ENCODE data around the gene POU2F1. TPM values are rescaled to one million over a fixed set of nuclear protein-coding genes. Genes with fewer than 3 reads are reported as not detected.

The POU2F1 gene
- total and polyA plus RNA-seq, 2 donors, result 2.6 to 4.1 TPM

- peak overlapping the region in 1 of 2 donors; percentile 18 for H3K27ac ChIP-seq (ENCODE audit: low read depth in 1 of 2, low read length in 1 of 2)
- H3K27me3 ChIP-seq (ENCODE audit: control insufficient read depth in 2 of 2, insufficient read depth in 1 of 2, low read length in 1 of 2), result no peaks in the 10 kb centered on the region
- peaks cover 3 to 4% of the 10 kb centered on the region in 2 donors for H3K9me3 ChIP-seq (ENCODE audit: control insufficient read depth in 2 of 2, insufficient read depth in 1 of 2, low read length in 1 of 2)
- WGBS, result 71% methylated on average over 4 of the region's 4 CpGs
- peaks cover 3 to 6% of the 10 kb centered on the region in 2 donors for H3K4me1 ChIP-seq (ENCODE audit: control insufficient read depth in 2 of 2, insufficient read depth in 2 of 2, low read length in 2 of 2)
- peaks cover 4 to 5% of the 10 kb centered on the region in 2 donors for H3K36me3 ChIP-seq (ENCODE audit: control insufficient read depth in 2 of 2, insufficient read depth in 2 of 2, low read length in 1 of 2)
- DNase-seq (ENCODE audit: low read depth in 6 of 9, low spot score in 9 of 9), result no peak
- H3K4me3 ChIP-seq (ENCODE audit: low read length in 2 of 2), result no peak overlapping the region
Observed at GRCh38 chr1:167328306-167328815, 107.7 kb downstream of the POU2F1 start.

GRCh38 chr1:167328816-167329483 is 108.3 kb downstream of the POU2F1 start:
- Histone ChIP-seq H3K4me1 (ENCODE audit: control insufficient read depth in 2 of 2, insufficient read depth in 2 of 2, low read length in 2 of 2) (peaks cover 5 to 6% of the 10 kb centered on the region in 2 donors), H3K4me3 (ENCODE audit: low read length in 2 of 2) (no peak overlapping the region), H3K27me3 (ENCODE audit: control insufficient read depth in 2 of 2, insufficient read depth in 1 of 2, low read length in 1 of 2) (no peaks in the 10 kb centered on the region), H3K9me3 (ENCODE audit: control insufficient read depth in 2 of 2, insufficient read depth in 1 of 2, low read length in 1 of 2) (no peaks in the 10 kb centered on the region), H3K36me3 (ENCODE audit: control insufficient read depth in 2 of 2, insufficient read depth in 2 of 2, low read length in 1 of 2) (peaks cover 4 to 6% of the 10 kb centered on the region in 2 donors), H3K27ac (ENCODE audit: low read depth in 1 of 2, low read length in 1 of 2) (peak overlapping the region in 1 of 2 donors; percentile 43)
- DNase-seq (ENCODE audit: low read depth in 6 of 9, low spot score in 9 of 9), result peak in 3 of 9 donors; percentile 14 to 55 (median 21)
- WGBS, result 21% methylated on average over 8 of the region's 8 CpGs

GRCh38 chr1:167330601-167331293 is 110.1 kb downstream of the POU2F1 start:
- Histone ChIP-seq H3K9me3 (ENCODE audit: control insufficient read depth in 2 of 2, insufficient read depth in 1 of 2, low read length in 1 of 2) (no peaks in the 10 kb centered on the region), H3K4me3 (ENCODE audit: low read length in 2 of 2) (no peak overlapping the region), H3K36me3 (ENCODE audit: control insufficient read depth in 2 of 2, insufficient read depth in 2 of 2, low read length in 1 of 2) (peaks cover 4 to 6% of the 10 kb centered on the region in 2 donors), H3K4me1 (ENCODE audit: control insufficient read depth in 2 of 2, insufficient read depth in 2 of 2, low read length in 2 of 2) (peaks cover 5 to 6% of the 10 kb centered on the region in 2 donors), H3K27me3 (ENCODE audit: control insufficient read depth in 2 of 2, insufficient read depth in 1 of 2, low read length in 1 of 2) (no peaks in the 10 kb centered on the region), H3K27ac (ENCODE audit: low read depth in 1 of 2, low read length in 1 of 2) (no peak overlapping the region)
- WGBS, result 92% methylated on average over 1 of the region's 1 CpG
- DNase-seq (ENCODE audit: low read depth in 6 of 9, low spot score in 9 of 9), result no peak

DNA sequence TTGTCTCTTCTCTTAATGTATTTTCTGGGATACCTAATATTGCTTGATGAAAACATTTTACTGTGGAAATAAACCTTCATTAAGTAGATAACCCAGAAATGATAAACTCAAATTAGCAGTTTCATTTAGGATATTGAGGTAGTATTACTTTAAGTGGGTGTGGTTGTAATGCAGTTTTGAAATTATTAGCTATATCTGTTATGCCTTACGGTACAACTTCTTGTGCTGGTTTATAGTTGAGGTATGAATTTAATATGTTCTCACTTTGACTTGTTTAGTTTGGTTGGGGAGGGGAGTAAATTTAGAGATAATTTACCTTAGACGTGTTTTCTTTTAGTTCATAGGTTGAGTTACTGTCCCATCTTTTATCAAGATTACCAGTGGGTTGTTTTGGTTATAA is 111.0 kb downstream of the POU2F1 start:
- no peak overlapping the region for H3K27ac ChIP-seq (ENCODE audit: low read depth in 1 of 2, low read length in 1 of 2)
- H3K36me3 ChIP-seq (ENCODE audit: control insufficient read depth in 2 of 2, insufficient read depth in 2 of 2, low read length in 1 of 2), result peaks cover 2 to 4% of the 10 kb centered on the region in 2 donors
- DNase-seq (ENCODE audit: low read depth in 6 of 9, low spot score in 9 of 9), result no peak
- H3K4me1 ChIP-seq (ENCODE audit: control insufficient read depth in 2 of 2, insufficient read depth in 2 of 2, low read length in 2 of 2), result peaks cover 5 to 6% of the 10 kb centered on the region in 2 donors
- no peak overlapping the region for H3K4me3 ChIP-seq (ENCODE audit: low read length in 2 of 2)
- peaks cover 0 to 2% of the 10 kb centered on the region in 2 donors for H3K9me3 ChIP-seq (ENCODE audit: control insufficient read depth in 2 of 2, insufficient read depth in 1 of 2, low read length in 1 of 2)
- H3K27me3 ChIP-seq (ENCODE audit: control insufficient read depth in 2 of 2, insufficient read depth in 1 of 2, low read length in 1 of 2), result no peaks in the 10 kb centered on the region
- 70% methylated on average over 2 of the region's 2 CpGs for WGBS

DNA sequence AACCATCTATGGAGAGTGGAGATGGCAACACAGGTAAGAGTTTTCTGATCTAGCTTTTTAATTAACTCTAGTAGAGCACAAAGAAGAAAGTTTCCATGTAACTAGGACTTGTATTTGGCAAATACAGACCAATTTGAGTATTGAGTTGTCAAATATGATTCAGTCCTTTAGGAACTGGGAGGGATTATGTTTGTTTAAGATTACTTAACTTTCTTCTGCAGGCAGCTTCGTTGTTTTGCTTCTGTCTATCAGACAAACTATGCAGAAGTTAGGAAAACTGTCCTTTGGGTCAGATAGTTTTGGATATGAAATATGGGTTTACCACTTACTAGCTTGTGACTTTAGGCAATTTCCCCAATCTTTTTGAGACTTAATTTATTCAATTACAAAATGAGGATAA is 111.8 kb downstream of the POU2F1 start:
- no peak overlapping the region for H3K27ac ChIP-seq (ENCODE audit: low read depth in 1 of 2, low read length in 1 of 2)
- peaks cover 2 to 6% of the 10 kb centered on the region in 2 donors for H3K9me3 ChIP-seq (ENCODE audit: control insufficient read depth in 2 of 2, insufficient read depth in 1 of 2, low read length in 1 of 2)
- no peaks in the 10 kb centered on the region for H3K27me3 ChIP-seq (ENCODE audit: control insufficient read depth in 2 of 2, insufficient read depth in 1 of 2, low read length in 1 of 2)
- peaks cover 5 to 6% of the 10 kb centered on the region in 2 donors for H3K4me1 ChIP-seq (ENCODE audit: control insufficient read depth in 2 of 2, insufficient read depth in 2 of 2, low read length in 2 of 2)
- peaks cover 2 to 8% of the 10 kb centered on the region in 2 donors for H3K36me3 ChIP-seq (ENCODE audit: control insufficient read depth in 2 of 2, insufficient read depth in 2 of 2, low read length in 1 of 2)
- no peak for DNase-seq (ENCODE audit: low read depth in 6 of 9, low spot score in 9 of 9)
- WGBS, result 71% methylated on average over 1 of the region's 1 CpG
- H3K4me3 ChIP-seq (ENCODE audit: low read length in 2 of 2), result no peak overlapping the region

- WGBS, result 94% methylated on average over 2 of the region's 2 CpGs
- H3K4me3 ChIP-seq (ENCODE audit: low read length in 2 of 2), result no peak overlapping the region
- H3K4me1 ChIP-seq (ENCODE audit: control insufficient read depth in 2 of 2, insufficient read depth in 2 of 2, low read length in 2 of 2), result peaks cover 5 to 6% of the 10 kb centered on the region in 2 donors
Observed at GRCh38 chr1:167333124-167333523, 112.4 kb downstream of the POU2F1 start.

DNA sequence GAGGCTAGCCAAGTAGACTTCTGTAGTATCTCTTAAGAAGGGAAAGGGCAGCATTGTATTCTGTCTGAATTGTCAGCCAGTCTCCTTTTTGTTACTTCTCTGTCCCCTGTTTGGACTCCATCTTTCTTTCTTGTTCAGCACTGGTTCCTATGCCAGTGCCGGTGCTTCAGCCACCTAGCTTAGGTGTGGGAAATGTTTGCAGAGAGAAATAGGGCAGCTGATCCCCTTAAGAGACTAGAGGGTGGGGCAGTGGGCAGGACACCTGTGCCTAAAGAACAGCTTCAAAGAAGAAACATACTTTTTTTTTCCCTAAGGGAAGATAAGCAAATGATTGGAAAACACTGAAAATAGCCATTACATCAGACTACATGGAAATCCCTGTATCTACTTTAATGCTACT is 113.0 kb downstream of the POU2F1 start:
- DNase-seq (ENCODE audit: low read depth in 6 of 9, low spot score in 9 of 9), result no peak
- H3K27me3 ChIP-seq (ENCODE audit: control insufficient read depth in 2 of 2, insufficient read depth in 1 of 2, low read length in 1 of 2), result no peaks in the 10 kb centered on the region
- WGBS, result 86% methylated on average over 1 of the region's 1 CpG
- no peak overlapping the region for H3K27ac ChIP-seq (ENCODE audit: low read depth in 1 of 2, low read length in 1 of 2)
- peaks cover 5 to 10% of the 10 kb centered on the region in 2 donors for H3K36me3 ChIP-seq (ENCODE audit: control insufficient read depth in 2 of 2, insufficient read depth in 2 of 2, low read length in 1 of 2)
- H3K9me3 ChIP-seq (ENCODE audit: control insufficient read depth in 2 of 2, insufficient read depth in 1 of 2, low read length in 1 of 2), result peaks cover 2 to 7% of the 10 kb centered on the region in 2 donors
- no peak overlapping the region for H3K4me3 ChIP-seq (ENCODE audit: low read length in 2 of 2)
- peaks cover 5 to 6% of the 10 kb centered on the region in 2 donors for H3K4me1 ChIP-seq (ENCODE audit: control insufficient read depth in 2 of 2, insufficient read depth in 2 of 2, low read length in 2 of 2)

More at GRCh38 chr1:167333124-167333523, 112.4 kb downstream of the POU2F1 start:
- peaks cover 2 to 7% of the 10 kb centered on the region in 2 donors for H3K9me3 ChIP-seq (ENCODE audit: control insufficient read depth in 2 of 2, insufficient read depth in 1 of 2, low read length in 1 of 2)
- no peak for DNase-seq (ENCODE audit: low read depth in 6 of 9, low spot score in 9 of 9)
- H3K36me3 ChIP-seq (ENCODE audit: control insufficient read depth in 2 of 2, insufficient read depth in 2 of 2, low read length in 1 of 2), result peaks cover 5 to 10% of the 10 kb centered on the region in 2 donors
- no peaks in the 10 kb centered on the region for H3K27me3 ChIP-seq (ENCODE audit: control insufficient read depth in 2 of 2, insufficient read depth in 1 of 2, low read length in 1 of 2)
- no peak overlapping the region for H3K27ac ChIP-seq (ENCODE audit: low read depth in 1 of 2, low read length in 1 of 2)

DNA sequence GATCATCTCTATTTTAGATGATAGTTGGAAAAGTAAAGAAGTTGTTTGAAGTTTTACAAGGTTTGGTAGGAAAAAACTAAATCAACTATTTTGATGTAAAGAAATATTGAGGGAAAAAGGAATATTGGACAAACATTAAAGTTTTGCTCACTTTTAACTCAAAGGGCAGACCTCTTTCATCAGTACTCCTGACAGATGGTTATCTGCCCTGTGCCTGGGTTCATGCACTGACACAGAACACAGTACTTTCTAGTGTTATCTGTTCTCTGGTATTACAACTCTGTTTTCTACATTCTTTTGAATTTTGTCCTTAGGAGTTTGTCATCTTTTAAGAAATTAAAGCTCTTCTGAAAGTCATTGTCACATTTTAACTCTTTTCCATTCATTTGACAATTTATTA is 118.7 kb downstream of the POU2F1 start:
- H3K27ac ChIP-seq (ENCODE audit: low read depth in 1 of 2, low read length in 1 of 2), result no peak overlapping the region
- peaks cover 6 to 11% of the 10 kb centered on the region in 2 donors for H3K36me3 ChIP-seq (ENCODE audit: control insufficient read depth in 2 of 2, insufficient read depth in 2 of 2, low read length in 1 of 2)
- H3K27me3 ChIP-seq (ENCODE audit: control insufficient read depth in 2 of 2, insufficient read depth in 1 of 2, low read length in 1 of 2), result no peaks in the 10 kb centered on the region
- no peak overlapping the region for H3K4me3 ChIP-seq (ENCODE audit: low read length in 2 of 2)
- DNase-seq (ENCODE audit: low read depth in 6 of 9, low spot score in 9 of 9), result no peak
- H3K9me3 ChIP-seq (ENCODE audit: control insufficient read depth in 2 of 2, insufficient read depth in 1 of 2, low read length in 1 of 2), result peaks cover 2 to 7% of the 10 kb centered on the region in 2 donors
- H3K4me1 ChIP-seq (ENCODE audit: control insufficient read depth in 2 of 2, insufficient read depth in 2 of 2, low read length in 2 of 2), result no peaks in the 10 kb centered on the region

- H3K4me1 ChIP-seq (ENCODE audit: control insufficient read depth in 2 of 2, insufficient read depth in 2 of 2, low read length in 2 of 2), result no peaks in the 10 kb centered on the region
- DNase-seq (ENCODE audit: low read depth in 6 of 9, low spot score in 9 of 9), result peak in 2 of 9 donors; percentile 5 to 40
- peaks cover 4 to 6% of the 10 kb centered on the region in 2 donors for H3K36me3 ChIP-seq (ENCODE audit: control insufficient read depth in 2 of 2, insufficient read depth in 2 of 2, low read length in 1 of 2)
- no peaks in the 10 kb centered on the region for H3K27me3 ChIP-seq (ENCODE audit: control insufficient read depth in 2 of 2, insufficient read depth in 1 of 2, low read length in 1 of 2)
- no peaks in the 10 kb centered on the region for H3K9me3 ChIP-seq (ENCODE audit: control insufficient read depth in 2 of 2, insufficient read depth in 1 of 2, low read length in 1 of 2)
- H3K27ac ChIP-seq (ENCODE audit: low read depth in 1 of 2, low read length in 1 of 2), result no peak overlapping the region
- no peak overlapping the region for H3K4me3 ChIP-seq (ENCODE audit: low read length in 2 of 2)
- WGBS, result 72% methylated on average over 3 of the region's 3 CpGs
Observed at GRCh38 chr1:167342846-167343245, 122.2 kb downstream of the POU2F1 start.

Data from thymus (tissue), 11 donors.